AG09309 (cell line): ENCODE measurements around the gene CNTNAP2.

ENCODE experiments used
- DNase-seq: peaks from one replicate; pipeline ENCODE4 v3.0.0-alpha.2; 2010; ENCODE audit warnings: low read depth
- H3K4me3 ChIP-seq: 2 replicates; pipeline ENCODE4 v1.5.1; 2011; ENCODE audit warnings: mild to moderate bottlenecking, low read depth, low read length, moderate library complexity; ENCODE audit not compliant: control insufficient read depth
- CTCF ChIP-seq: IDR thresholded peaks from 2 replicates; pipeline ENCODE4 v1.5.1; 2011; ENCODE audit warnings: mild to moderate bottlenecking, low read depth, low read length, inconsistent platforms; ENCODE audit not compliant: insufficient read depth, control insufficient read depth; ENCODE audit errors: missing control alignments

CNTNAP2 gene

GRCh38 chr7:147376192-147376591 is 1259.6 kb downstream of the CNTNAP2 start:
- no peak for DNase-seq
- no peak overlapping the region for H3K4me3 ChIP-seq
- no peak for TF ChIP-seq CTCF

GRCh38 chr7:147380926-147381325 is 1264.3 kb downstream of the CNTNAP2 start:
- no peak overlapping the region for H3K4me3 ChIP-seq
- TF ChIP-seq CTCF: no peak
- DNase-seq: no peak

- TF ChIP-seq CTCF: no peak
- no peak overlapping the region for H3K4me3 ChIP-seq
- no peak for DNase-seq
Measured at GRCh38 chr7:147394329-147394728, 1277.7 kb downstream of the CNTNAP2 start.

- DNase-seq: peak; percentile 52
- no peak overlapping the region; the same call in 1 of the 2 replicates for H3K4me3 ChIP-seq
- TF ChIP-seq CTCF: no peak
Measured at GRCh38 chr7:147400221-147400689, 1283.7 kb downstream of the CNTNAP2 start.

GRCh38 chr7:147400925-147401324 is 1284.3 kb downstream of the CNTNAP2 start:
- no peak overlapping the region for H3K4me3 ChIP-seq
- TF ChIP-seq CTCF: no peak
- no peak for DNase-seq

- no peak for DNase-seq
- TF ChIP-seq CTCF: no peak
- no peak overlapping the region for H3K4me3 ChIP-seq
Measured at GRCh38 chr7:147405621-147406020, 1289.0 kb downstream of the CNTNAP2 start.

- H3K4me3 ChIP-seq: no peak overlapping the region
- DNase-seq: no peak
- no peak for TF ChIP-seq CTCF
Measured at GRCh38 chr7:147406521-147407135, 1290.0 kb downstream of the CNTNAP2 start.
